Activated CD8-positive, alpha-beta memory T cell treated with anti-CD3 and anti-CD28 coated beads, Interleukin-2, amount 50 U/mL, for 24 hours (primary cell): ENCODE results near the gene FOLR1.
A peak's percentile ranks its signal among the peaks of the same experiment; 100 is the strongest.
"Not testable (repeated sequence)": the region's sequence is repeated elsewhere in the genome, so short reads cannot be mapped to it uniquely, and the experiment has no call there.

Experiments
- DNase-seq: peaks from one replicate; pipeline ENCODE4 v3.0.0-alpha.2; 2020; ENCODE audit errors: extremely low read depth

The FOLR1 gene

GRCh38 chr11:72181553-72181958 lies 10.4 kb upstream of the FOLR1 start:
- not testable (repeated sequence) for DNase-seq

GRCh38 chr11:72188267-72188666 lies 3.7 kb upstream of the FOLR1 start:
- no peak for DNase-seq

GRCh38 chr11:72189455-72190250 lies 2.3 kb upstream of the FOLR1 start:
- DNase-seq = no peak

DNA sequence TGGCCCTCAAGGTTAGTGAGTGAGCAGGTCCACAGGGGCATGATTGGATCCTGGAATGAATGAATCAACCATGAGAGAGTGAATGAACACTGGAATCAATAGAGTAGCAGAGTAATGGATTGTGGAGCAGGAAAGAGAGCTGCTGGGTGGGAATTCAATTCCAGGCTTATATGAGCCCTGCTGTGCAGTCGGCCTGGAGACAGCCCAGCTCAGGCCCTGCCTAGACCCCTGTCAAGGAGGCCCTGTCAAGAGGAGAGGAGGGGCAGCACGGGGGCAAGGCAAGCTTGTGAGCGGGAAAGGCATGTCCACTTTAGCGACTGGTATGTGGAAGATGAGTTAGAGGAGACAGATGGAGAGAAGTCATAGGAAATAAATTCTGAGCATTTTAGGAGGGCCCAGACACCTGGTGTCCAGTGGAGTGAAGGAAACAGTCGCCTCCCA lies 1.3 kb upstream of the FOLR1 start:
- DNase-seq = no peak

- no peak for DNase-seq
These were observed 3.8 kb downstream of the FOLR1 start for GRCh38 chr11:72195518-72196270.

DNA sequence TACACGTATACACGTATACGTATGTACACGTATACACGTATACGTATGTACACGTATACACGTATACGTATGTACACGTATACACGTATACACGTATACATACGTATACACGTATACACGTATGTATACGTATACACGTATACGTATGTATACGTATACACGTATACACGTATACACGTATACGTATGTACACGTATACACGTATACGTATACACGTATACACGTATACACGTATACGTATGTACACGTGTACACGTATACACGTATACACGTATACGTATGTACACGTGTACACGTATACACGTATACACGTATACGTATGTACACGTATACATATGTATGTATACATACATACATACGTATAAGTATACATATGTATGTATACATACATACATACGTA lies 9.5 kb downstream of the FOLR1 start:
- not testable (repeated sequence) for DNase-seq

GRCh38 chr11:72202571-72202970 lies 10.6 kb downstream of the FOLR1 start:
- DNase-seq = no peak

- DNase-seq = no peak
These were observed 11.2 kb downstream of the FOLR1 start for GRCh38 chr11:72203163-72203562.

- no peak for DNase-seq
These were observed 12.9 kb downstream of the FOLR1 start for GRCh38 chr11:72204886-72205285.

DNA sequence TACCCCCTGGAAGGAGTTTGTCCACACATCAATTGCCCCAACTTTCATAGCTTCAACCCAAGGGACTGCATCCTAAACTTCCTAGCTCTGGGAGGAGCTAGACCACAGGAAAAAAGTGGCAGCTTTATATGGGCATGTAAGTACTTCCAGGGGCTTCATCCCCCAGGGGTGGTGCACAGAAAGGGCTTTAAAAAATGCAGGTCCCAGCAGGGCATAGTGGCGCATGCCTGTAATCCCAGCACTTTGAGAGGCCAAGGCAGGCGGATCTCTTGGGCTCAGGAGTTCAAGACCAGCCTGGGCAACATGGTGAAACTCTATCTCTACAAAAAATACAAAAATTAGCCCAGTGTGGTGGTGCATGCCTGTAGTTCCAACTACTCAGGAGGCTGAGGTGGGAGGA lies 14.9 kb downstream of the FOLR1 start:
- DNase-seq = not testable (repeated sequence)

- DNase-seq = no peak
These were observed 16.3 kb downstream of the FOLR1 start for GRCh38 chr11:72208281-72208680.

DNA sequence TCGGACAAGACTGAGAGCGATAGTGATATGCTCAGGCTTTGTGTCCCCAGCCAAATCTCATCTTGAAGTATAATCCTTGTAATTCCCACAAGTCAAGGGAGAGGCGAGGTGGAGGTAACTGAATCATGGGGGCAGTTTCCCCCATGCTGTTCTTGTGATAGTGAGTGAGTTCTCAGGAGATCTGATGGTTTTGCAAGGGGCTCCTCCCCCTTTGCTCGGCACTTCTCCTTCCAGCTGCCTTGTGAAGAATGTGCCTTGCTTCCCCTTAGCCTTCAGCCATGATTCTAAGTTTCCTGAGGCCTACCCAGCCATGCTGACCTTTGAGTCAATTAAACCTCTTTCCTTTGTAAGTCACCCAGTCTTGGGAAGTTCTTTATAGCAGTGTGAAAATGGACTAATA lies 17.2 kb downstream of the FOLR1 start:
- DNase-seq = no peak

- no peak for DNase-seq
These were observed 24.7 kb downstream of the FOLR1 start, which contains the start of gene FOLR2 for GRCh38 chr11:72216638-72217037. Gene FOLR2, plus strand, starts transcription at chr11:72216794. Its CDS starts 1,791 bp downstream, at chr11:72218585.

GRCh38 chr11:72217841-72218240 lies 25.9 kb downstream of the FOLR1 start:
- DNase-seq = no peak

DNA sequence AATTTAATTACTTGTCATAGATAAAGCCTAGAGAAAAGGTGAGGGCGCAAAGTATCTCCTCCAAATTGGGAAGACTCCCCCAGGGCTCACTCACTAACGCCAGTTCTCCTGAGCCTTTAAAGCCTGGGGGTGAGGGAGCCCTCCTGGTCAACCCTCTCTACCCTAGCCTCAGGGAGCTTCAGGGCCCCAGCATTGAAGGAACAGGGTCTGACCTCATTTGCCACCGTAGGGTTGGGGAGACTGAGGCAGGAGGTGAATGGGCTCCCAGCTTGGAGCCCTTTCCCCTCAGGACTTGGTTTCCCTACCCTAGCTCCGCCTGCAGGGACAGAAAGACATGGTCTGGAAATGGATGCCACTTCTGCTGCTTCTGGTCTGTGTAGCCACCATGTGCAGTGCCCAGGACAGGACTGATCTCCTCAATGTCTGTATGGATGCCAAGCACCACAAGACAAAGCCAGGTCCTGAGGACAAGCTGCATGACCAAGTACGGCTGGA lies 26.4 kb downstream of the FOLR1 start:
- no peak for DNase-seq

GRCh38 chr11:72220696-72221363 lies 28.9 kb downstream of the FOLR1 start:
- DNase-seq = no peak

DNA sequence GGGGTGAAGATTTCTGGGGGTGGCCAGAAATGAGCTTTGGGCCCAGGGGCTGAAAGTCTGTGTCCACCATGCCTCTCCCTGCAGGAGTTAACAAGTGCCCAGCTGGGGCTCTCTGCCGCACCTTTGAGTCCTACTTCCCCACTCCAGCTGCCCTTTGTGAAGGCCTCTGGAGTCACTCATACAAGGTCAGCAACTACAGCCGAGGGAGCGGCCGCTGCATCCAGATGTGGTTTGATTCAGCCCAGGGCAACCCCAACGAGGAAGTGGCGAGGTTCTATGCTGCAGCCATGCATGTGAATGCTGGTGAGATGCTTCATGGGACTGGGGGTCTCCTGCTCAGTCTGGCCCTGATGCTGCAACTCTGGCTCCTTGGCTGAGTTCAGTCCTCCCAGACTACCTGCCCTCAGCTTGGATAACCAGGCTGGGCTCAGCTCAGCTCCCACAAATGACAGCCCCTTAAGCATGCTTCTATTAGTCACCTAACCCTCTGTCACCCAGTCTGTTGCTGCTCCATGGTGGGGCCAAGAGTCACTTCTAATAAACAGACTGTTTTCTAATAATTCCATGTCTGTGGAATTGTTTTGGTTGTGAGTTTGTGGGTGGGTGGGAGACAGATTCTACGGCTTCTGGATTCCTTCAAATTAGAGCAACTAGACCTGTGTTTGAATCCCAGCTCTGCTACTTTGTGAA lies 29.6 kb downstream of the FOLR1 start:
- no peak for DNase-seq

DNA sequence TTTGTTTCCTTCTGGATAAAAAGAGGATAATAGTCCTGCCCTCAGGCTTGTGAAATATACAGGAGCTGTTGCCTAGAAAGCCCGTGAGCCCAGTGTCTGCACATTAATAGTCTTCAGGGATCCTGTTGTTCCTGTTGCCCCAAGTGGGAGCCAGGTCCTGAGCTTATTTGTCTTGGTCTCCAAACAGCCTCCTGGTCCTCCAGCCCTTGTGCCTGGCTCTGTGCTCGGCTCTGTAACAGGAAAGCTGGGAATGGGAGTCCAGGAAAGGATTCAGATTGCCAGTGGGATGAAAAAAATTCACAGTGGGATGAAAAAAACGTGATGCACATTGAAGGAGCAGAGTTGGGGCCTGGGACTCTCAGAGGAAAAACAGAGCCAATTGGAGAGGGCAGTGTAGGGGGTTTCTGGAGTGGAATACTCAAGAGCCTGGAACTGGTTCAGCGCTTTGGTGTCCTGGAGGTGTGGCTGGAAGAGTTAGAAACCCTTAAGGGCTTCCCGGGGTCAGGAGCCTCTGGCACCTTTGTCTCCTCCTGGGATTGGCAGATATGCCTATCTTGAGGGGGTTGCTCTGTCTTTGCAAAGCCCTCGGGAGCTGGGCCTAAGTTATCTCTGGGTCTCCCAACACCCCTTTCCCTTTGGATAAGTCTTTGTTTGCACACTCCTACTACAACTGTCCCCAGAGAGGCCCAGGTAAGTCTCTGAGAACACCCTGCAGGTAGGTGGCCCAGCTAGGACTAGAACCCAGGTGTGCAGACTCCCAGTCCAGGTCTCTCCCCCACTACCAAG lies 30.4 kb downstream of the FOLR1 start:
- DNase-seq = no peak

GRCh38 chr11:72222907-72223614 lies 31.1 kb downstream of the FOLR1 start:
- DNase-seq = peak; percentile 77
